K562 (cell line): Measurements from ENCODE around the gene LILRA6. TPM values are rescaled to one million over a fixed set of nuclear protein-coding genes. Genes with fewer than 3 reads are reported as not detected.
A peak's percentile ranks its signal among the peaks of the same experiment; 100 is the strongest.

Experiments
- CBX3 ChIP-seq, 2 experiments: IDR thresholded peaks; 1 replicate in 1 of 2; 2 replicates in 1 of 2; pipeline ENCODE4 v1.6.1; 2012; ENCODE audit warnings: inconsistent platforms in 2 of 2, low read length in 2 of 2, borderline replicate concordance in 1 of 2, control low read depth in 1 of 2
- CXXC5 ChIP-seq: fragments of 250-450 bp; sonication (Bioruptor Pico); IDR thresholded peaks from 2 replicates; pipeline ENCODE4 v1.8.0; 2022; ENCODE audit warnings: inconsistent platforms, mild to moderate bottlenecking, moderate library complexity
- DNMT1 ChIP-seq: fragments of 450-650 bp; IDR thresholded peaks from 2 replicates; pipeline ENCODE4 v1.6.1; 2016; ENCODE audit warnings: antibody characterized with exemption, mild to moderate bottlenecking
- E2F5 ChIP-seq: sonication (generic); formaldehyde crosslinking; IDR thresholded peaks from 2 replicates; pipeline ENCODE4 v1.8.0; 2022; ENCODE audit warnings: mild to moderate bottlenecking, missing genetic modification reagents
- FOXJ2 ChIP-seq: fragments of 200-800 bp; sonication (Bioruptor generic); IDR thresholded peaks from 2 replicates; pipeline ENCODE4 v1.6.1; 2016; ENCODE audit warnings: missing genetic modification characterization, missing compliant biosample characterization
- FOXK2 ChIP-seq, 2 experiments: fragments of 450-650 bp; IDR thresholded peaks in 1 of 2; conservative IDR thresholded peaks in 1 of 2; 2 replicates each; pipeline ENCODE4 v1.6.1; 2016; ENCODE audit warnings: low read depth in 2 of 2, mild to moderate bottlenecking in 1 of 2
- FOXM1 ChIP-seq, 2 experiments: fragments of 450-650 bp in 1 of 2; sonication (generic) in 1 of 2; formaldehyde crosslinking in 1 of 2; IDR thresholded peaks; 2 replicates each; pipeline versions ENCODE4 v1.6.1 to v1.9.0; 2017 to 2022; ENCODE audit warnings: low read depth in 2 of 2, mild to moderate bottlenecking in 2 of 2, missing genetic modification reagents in 1 of 2, moderate library complexity in 1 of 2
- HDAC8 ChIP-seq: fragments of 450-650 bp; IDR thresholded peaks from 2 replicates; pipeline ENCODE4 v1.6.1; 2016; ENCODE audit warnings: mild to moderate bottlenecking, missing genetic modification characterization, moderate library complexity, missing compliant biosample characterization
- MEIS2 ChIP-seq: fragments of 450-650 bp; IDR thresholded peaks from 2 replicates; pipeline ENCODE4 v1.6.1; 2014; ENCODE audit warnings: mild to moderate bottlenecking; ENCODE audit not compliant: partially characterized antibody
- NR2C1 ChIP-seq, 2 experiments: fragments of 450-650 bp; IDR thresholded peaks; 2 replicates each; pipeline ENCODE4 v1.6.1; 2017; ENCODE audit warnings: mild to moderate bottlenecking in 2 of 2, antibody characterized with exemption in 1 of 2, inconsistent platforms in 1 of 2, missing compliant biosample characterization in 1 of 2, missing genetic modification characterization in 1 of 2
- NR2C2 ChIP-seq, 2 experiments: fragments of 200-800 bp in 1 of 2; sonication (Bioruptor generic) in 1 of 2; sonication (generic) in 1 of 2; formaldehyde crosslinking in 1 of 2; IDR thresholded peaks; 2 replicates each; pipeline versions ENCODE4 v1.6.1 to v1.8.0; 2016 to 2022; ENCODE audit warnings: mild to moderate bottlenecking in 1 of 2, missing compliant biosample characterization in 1 of 2, missing genetic modification characterization in 1 of 2, missing genetic modification reagents in 1 of 2
- POLR2A ChIP-seq: fragments of 450-650 bp; conservative IDR thresholded peaks from 2 replicates; pipeline ENCODE4 v1.6.1; 2016
- POLR2G ChIP-seq: fragments of 200-400 bp; formaldehyde crosslinking; IDR thresholded peaks from 2 replicates; pipeline ENCODE4 v1.6.1; 2017; ENCODE audit warnings: low read depth, mild to moderate bottlenecking, antibody characterized with exemption, low read length, moderate library complexity
- POU5F1 ChIP-seq: fragments of 150-350 bp; IDR thresholded peaks from 2 replicates; pipeline ENCODE4 v1.6.1; 2014; ENCODE audit warnings: borderline replicate concordance, low read length, low read depth, mild to moderate bottlenecking; ENCODE audit not compliant: partially characterized antibody
- RBFOX2 ChIP-seq: fragments of 200-400 bp; formaldehyde crosslinking; IDR thresholded peaks from 2 replicates; pipeline ENCODE4 v1.6.1; 2017; ENCODE audit warnings: low read depth, mild to moderate bottlenecking, low read length, moderate library complexity
- SMARCE1 ChIP-seq: fragments of 450-650 bp; IDR thresholded peaks from 2 replicates; pipeline ENCODE4 v1.7.1; 2016; ENCODE audit warnings: mild to moderate bottlenecking
- XRCC5 ChIP-seq: fragments of 200-400 bp; formaldehyde crosslinking; IDR thresholded peaks from 2 replicates; pipeline ENCODE4 v1.6.1; 2017; ENCODE audit warnings: low read depth, mild to moderate bottlenecking, low read length
- ZNF57 ChIP-seq: fragments of 450-650 bp; formaldehyde crosslinking; IDR thresholded peaks from 2 replicates; pipeline ENCODE4 v1.4.0; 2020; ENCODE audit warnings: mild to moderate bottlenecking, moderate library complexity
- ZNF778 ChIP-seq: fragments of 450-650 bp; formaldehyde crosslinking; IDR thresholded peaks from 2 replicates; pipeline ENCODE4 v1.4.0; 2020; ENCODE audit warnings: mild to moderate bottlenecking, moderate library complexity
- ZNF785 ChIP-seq: fragments of 250-450 bp; sonication (Bioruptor Pico); IDR thresholded peaks from 2 replicates; pipeline ENCODE4 v1.4.0; 2020; ENCODE audit warnings: mild to moderate bottlenecking
- polyA plus RNA-seq, 8 experiments: library from polyadenylated mRNA; depleted of rRNA in 4 of 8; stranded (reverse) in 5 of 8; unstranded in 3 of 8; fragments of >200 nt; fragmentation: Nextera tagmentation in 2 of 8; fragmentation: Illumina TruSeq in 1 of 8; extraction: Ambion mirVana in 2 of 8; extraction: Trizol in 1 of 8; gene quantifications; 2 replicates each; pipeline versions ENCODE4 v1.2.1 to v1.2.3, GENCODE V29; 2011 to 2014; ENCODE audit warnings: inconsistent platforms in 1 of 8, missing spikeins in 1 of 8
- total RNA-seq, 7 experiments: library from RNA; depleted of rRNA in 6 of 7; stranded (reverse); fragments of >200 nt in 6 of 7; fragmentation: Illumina TruSeq in 2 of 7; extraction: Trizol in 2 of 7; gene quantifications; 2 replicates each; pipeline versions ENCODE4 v1.2.1 to v1.2.3, GENCODE V29; 2011 to 2021; ENCODE audit warnings: low replicate concordance in 1 of 7
- TF ChIP-seq, protein P1 (sequence below): fragments of 450-650 bp; IDR thresholded peaks from 2 replicates; pipeline ENCODE4 v1.6.1; 2014; ENCODE audit warnings: low read depth, mild to moderate bottlenecking, moderate library complexity, borderline replicate concordance
- TF ChIP-seq, protein P2 (sequence below): fragments of 250-450 bp; sonication (Bioruptor Pico); IDR thresholded peaks from 2 replicates; pipeline ENCODE4 v1.9.0; 2021; ENCODE audit warnings: mild to moderate bottlenecking, inconsistent platforms

The LILRA6 gene
- total and polyA plus RNA-seq, 9 of the 15 experiments (the other 6 are each of a cell fraction or from before 2014, with no cell fraction given), result 0.03 TPM; not detected in 8

- TF ChIP-seq NR2C2 (CRISPR knock-in tag; IDR thresholded peaks at IDR 0.05), result no peak
- peak; percentile 19; the same call in 1 of the 2 replicates for TF ChIP-seq NR2C2 (tag; IDR thresholded peaks at IDR 0.05)
- TF ChIP-seq POLR2G, result 0 out of 2 replicates have a peak, but pooled peaks have one; percentile 42
- TF ChIP-seq, protein P1, sequence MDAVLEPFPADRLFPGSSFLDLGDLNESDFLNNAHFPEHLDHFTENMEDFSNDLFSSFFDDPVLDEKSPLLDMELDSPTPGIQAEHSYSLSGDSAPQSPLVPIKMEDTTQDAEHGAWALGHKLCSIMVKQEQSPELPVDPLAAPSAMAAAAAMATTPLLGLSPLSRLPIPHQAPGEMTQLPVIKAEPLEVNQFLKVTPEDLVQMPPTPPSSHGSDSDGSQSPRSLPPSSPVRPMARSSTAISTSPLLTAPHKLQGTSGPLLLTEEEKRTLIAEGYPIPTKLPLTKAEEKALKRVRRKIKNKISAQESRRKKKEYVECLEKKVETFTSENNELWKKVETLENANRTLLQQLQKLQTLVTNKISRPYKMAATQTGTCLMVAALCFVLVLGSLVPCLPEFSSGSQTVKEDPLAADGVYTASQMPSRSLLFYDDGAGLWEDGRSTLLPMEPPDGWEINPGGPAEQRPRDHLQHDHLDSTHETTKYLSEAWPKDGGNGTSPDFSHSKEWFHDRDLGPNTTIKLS, result no peak
- TF ChIP-seq NR2C1 (IDR thresholded peaks at IDR 0.05), result no peak
- TF ChIP-seq NR2C1 (tag; IDR thresholded peaks at IDR 0.05), result peak; percentile 17; the same call in 1 of the 2 replicates
- TF ChIP-seq MEIS2, result no peak
- no peak for TF ChIP-seq ZNF785 (CRISPR knock-in tag)
- TF ChIP-seq HDAC8 (tag), result no peak
- no peak for TF ChIP-seq ZNF778
- no peak for TF ChIP-seq SMARCE1
- 0 out of 2 replicates have a peak, but pooled peaks have one; percentile 17 for TF ChIP-seq XRCC5
- no peak for TF ChIP-seq ZNF57 (CRISPR knock-in tag)
- no peak for TF ChIP-seq FOXM1 (IDR thresholded peaks at IDR 0.05; ENCODE audit: low read depth)
- no peak for TF ChIP-seq FOXM1 (CRISPR knock-in tag; IDR thresholded peaks at IDR 0.05; ENCODE audit: low read depth)
- TF ChIP-seq POLR2A, result peak; percentile 20; the same call in 1 of the 2 replicates
- TF ChIP-seq CXXC5 (CRISPR knock-in tag), result 0 out of 2 replicates have a peak, but pooled peaks have one; percentile 7
- TF ChIP-seq CBX3 (IDR thresholded peaks at IDR 0.05; ENCODE audit: borderline replicate concordance in 1 of 2, low read length in 2 of 2), result no peak
- TF ChIP-seq FOXK2 (conservative IDR thresholded peaks at IDR 0.05 in 1 of 2, IDR thresholded peaks at IDR 0.05 in 1 of 2; ENCODE audit: low read depth in 2 of 2), result no peak
- TF ChIP-seq RBFOX2, result peak; percentile 70
- 0 out of 2 replicates have a peak, but pooled peaks have one; percentile 39 for TF ChIP-seq E2F5 (CRISPR knock-in tag)
- no peak for TF ChIP-seq FOXJ2 (tag)
- TF ChIP-seq POU5F1, result no peak
- TF ChIP-seq, protein P2, sequence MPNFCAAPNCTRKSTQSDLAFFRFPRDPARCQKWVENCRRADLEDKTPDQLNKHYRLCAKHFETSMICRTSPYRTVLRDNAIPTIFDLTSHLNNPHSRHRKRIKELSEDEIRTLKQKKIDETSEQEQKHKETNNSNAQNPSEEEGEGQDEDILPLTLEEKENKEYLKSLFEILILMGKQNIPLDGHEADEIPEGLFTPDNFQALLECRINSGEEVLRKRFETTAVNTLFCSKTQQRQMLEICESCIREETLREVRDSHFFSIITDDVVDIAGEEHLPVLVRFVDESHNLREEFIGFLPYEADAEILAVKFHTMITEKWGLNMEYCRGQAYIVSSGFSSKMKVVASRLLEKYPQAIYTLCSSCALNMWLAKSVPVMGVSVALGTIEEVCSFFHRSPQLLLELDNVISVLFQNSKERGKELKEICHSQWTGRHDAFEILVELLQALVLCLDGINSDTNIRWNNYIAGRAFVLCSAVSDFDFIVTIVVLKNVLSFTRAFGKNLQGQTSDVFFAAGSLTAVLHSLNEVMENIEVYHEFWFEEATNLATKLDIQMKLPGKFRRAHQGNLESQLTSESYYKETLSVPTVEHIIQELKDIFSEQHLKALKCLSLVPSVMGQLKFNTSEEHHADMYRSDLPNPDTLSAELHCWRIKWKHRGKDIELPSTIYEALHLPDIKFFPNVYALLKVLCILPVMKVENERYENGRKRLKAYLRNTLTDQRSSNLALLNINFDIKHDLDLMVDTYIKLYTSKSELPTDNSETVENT (CRISPR knock-in tag), result no peak
- no peak for TF ChIP-seq DNMT1
These were observed 36.4 kb downstream of the LILRA6 start (continued) for GRCh38 chr19:54206030-54206830.
